HepG2 (cell line): ENCODE data around the gene BIRC5. TPM values are rescaled to one million over a fixed set of nuclear protein-coding genes. Genes with fewer than 3 reads are reported as not detected.

Experiments used
- ADNP ChIP-seq: sonication (generic); formaldehyde crosslinking; IDR thresholded peaks from 2 replicates; pipeline ENCODE4 v1.4.0; 2020; ENCODE audit warnings: missing genetic modification reagents
- GPN1 ChIP-seq: sonication (generic); formaldehyde crosslinking; IDR thresholded peaks from 2 replicates; pipeline ENCODE4 v1.5.1; 2020; ENCODE audit warnings: missing genetic modification reagents, borderline replicate concordance
- HOXD1 ChIP-seq: sonication (generic); formaldehyde crosslinking; IDR thresholded peaks from 2 replicates; pipeline ENCODE4 v1.5.0; 2020; ENCODE audit warnings: missing genetic modification reagents
- MTA1 ChIP-seq: sonication (generic); formaldehyde crosslinking; IDR thresholded peaks from 2 replicates; pipeline ENCODE4 v1.4.0; 2020; ENCODE audit warnings: missing genetic modification reagents, mild to moderate bottlenecking, borderline replicate concordance
- SMYD3 ChIP-seq: sonication (generic); formaldehyde crosslinking; IDR thresholded peaks from 2 replicates; pipeline ENCODE4 v1.8.1; 2023; ENCODE audit warnings: mild to moderate bottlenecking, missing genetic modification reagents
- SSRP1 ChIP-seq: IDR thresholded peaks from 2 replicates; pipeline ENCODE4 v1.6.1; 2016; ENCODE audit warnings: control low read depth
- TSC22D2 ChIP-seq: sonication (generic); formaldehyde crosslinking; IDR thresholded peaks from 2 replicates; pipeline ENCODE4 v1.5.1; 2020; ENCODE audit warnings: missing genetic modification reagents, mild to moderate bottlenecking, borderline replicate concordance
- ZNF10 ChIP-seq: sonication (generic); formaldehyde crosslinking; IDR thresholded peaks from 2 replicates; pipeline ENCODE4 v1.4.0; 2020; ENCODE audit warnings: mild to moderate bottlenecking, low read depth, missing genetic modification reagents, borderline replicate concordance
- ZNF143 ChIP-seq: sonication (generic); formaldehyde crosslinking; IDR thresholded peaks from 2 replicates; pipeline ENCODE4 v1.4.0; 2020; ENCODE audit warnings: missing genetic modification reagents
- ZNF160 ChIP-seq: sonication (generic); formaldehyde crosslinking; IDR thresholded peaks from 2 replicates; pipeline ENCODE4 v1.8.0; 2022; ENCODE audit warnings: mild to moderate bottlenecking, inconsistent platforms, missing genetic modification reagents
- ZNF331 ChIP-seq: sonication (generic); formaldehyde crosslinking; IDR thresholded peaks from 2 replicates; pipeline ENCODE4 v1.4.0; 2020; ENCODE audit warnings: missing genetic modification reagents
- polyA plus RNA-seq, 8 experiments: library from polyadenylated mRNA; depleted of rRNA in 3 of 8; stranded (reverse) in 7 of 8; unstranded in 1 of 8; fragments of >200 nt; fragmentation: Illumina TruSeq in 4 of 8; extraction: Trizol in 4 of 8; gene quantifications; 2 replicates each; pipeline versions ENCODE4 v1.2.1 to v1.2.3, GENCODE V29; 2011 to 2016; ENCODE audit warnings: low read depth in 4 of 8, missing spikeins in 1 of 8, mixed read lengths in 1 of 8; ENCODE audit not compliant: insufficient read depth in 1 of 8
- total RNA-seq, 5 experiments: library from RNA; depleted of rRNA; stranded (reverse); fragments of >200 nt; fragmentation: Illumina TruSeq; extraction: Trizol; gene quantifications; 2 replicates each; pipeline ENCODE4 v1.2.3, GENCODE V29; 2016; ENCODE audit warnings: low read depth in 1 of 5
- TF ChIP-seq, protein P1 (sequence below): sonication (generic); formaldehyde crosslinking; IDR thresholded peaks from 2 replicates; pipeline ENCODE4 v1.9.0; 2021; ENCODE audit warnings: mild to moderate bottlenecking, missing genetic modification reagents
- TF ChIP-seq, protein P2 (sequence below): sonication (generic); formaldehyde crosslinking; IDR thresholded peaks from 2 replicates; pipeline ENCODE4 v1.4.0; 2020; ENCODE audit warnings: mild to moderate bottlenecking, missing genetic modification reagents
- TF ChIP-seq, protein P3 (sequence below): IDR thresholded peaks from 2 replicates; pipeline ENCODE4 v1.6.1; 2016; ENCODE audit warnings: missing compliant biosample characterization, missing genetic modification reagents, borderline replicate concordance
- TF ChIP-seq, protein P4 (sequence below): sonication (generic); formaldehyde crosslinking; IDR thresholded peaks from 2 replicates; pipeline ENCODE4 v1.4.0; 2020; ENCODE audit warnings: missing genetic modification reagents
- TF ChIP-seq, protein P5 (sequence below): sonication (generic); formaldehyde crosslinking; conservative IDR thresholded peaks from 2 replicates; pipeline ENCODE4 v1.8.1; 2023; ENCODE audit warnings: missing genetic modification reagents

The BIRC5 gene
- total and polyA plus RNA-seq, 2 of the 13 experiments (the other 11 are each of a cell fraction or from before 2014, with no cell fraction given) = 30.3 to 135 TPM

DNA sequence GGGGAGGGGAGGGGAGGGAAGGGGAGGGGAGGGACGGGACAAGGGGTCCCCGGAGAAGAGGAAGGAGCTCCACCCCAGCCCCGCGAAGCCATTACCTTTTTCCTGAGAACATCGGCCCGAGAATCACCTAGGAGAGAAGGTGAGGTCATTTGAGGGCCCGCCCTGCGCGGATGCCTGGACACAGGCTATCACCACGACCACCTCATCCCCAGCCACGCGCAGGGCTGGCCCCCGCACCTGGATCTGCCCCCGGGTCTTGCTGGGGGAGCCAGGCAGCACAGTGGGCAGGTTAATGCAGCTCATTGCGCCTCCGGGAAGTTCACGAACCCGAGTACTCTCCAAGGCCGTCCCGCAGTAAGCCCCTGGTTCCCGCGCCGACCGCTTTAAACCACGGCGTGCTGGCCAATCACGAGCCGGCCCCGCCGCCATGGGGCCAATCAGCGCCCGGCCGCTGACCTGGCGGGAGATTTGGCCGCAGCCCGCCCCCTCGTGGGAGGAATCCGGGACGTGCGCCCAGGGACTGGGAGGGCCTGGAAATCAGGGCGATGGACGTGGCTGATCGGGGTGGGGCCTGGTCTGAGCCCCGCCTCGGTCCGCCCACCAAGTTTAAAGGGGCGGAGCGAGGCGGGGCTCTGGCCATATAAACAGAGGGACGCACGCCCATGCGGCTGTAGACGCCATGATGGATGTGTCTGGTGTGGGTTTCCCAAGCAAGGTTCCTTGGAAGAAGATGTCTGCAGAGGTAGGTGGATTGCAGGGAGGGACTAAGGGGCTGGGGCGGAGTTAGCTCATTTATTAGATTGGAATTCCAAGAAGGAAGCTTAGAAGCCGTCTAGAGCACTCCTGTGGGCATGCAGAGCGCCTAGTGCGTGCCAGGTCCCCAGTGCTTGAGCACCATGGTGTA lies 27.1 kb upstream of the BIRC5 start, which contains the start of the genes AFMID and TK1 (continued):
- TF ChIP-seq, protein P1, sequence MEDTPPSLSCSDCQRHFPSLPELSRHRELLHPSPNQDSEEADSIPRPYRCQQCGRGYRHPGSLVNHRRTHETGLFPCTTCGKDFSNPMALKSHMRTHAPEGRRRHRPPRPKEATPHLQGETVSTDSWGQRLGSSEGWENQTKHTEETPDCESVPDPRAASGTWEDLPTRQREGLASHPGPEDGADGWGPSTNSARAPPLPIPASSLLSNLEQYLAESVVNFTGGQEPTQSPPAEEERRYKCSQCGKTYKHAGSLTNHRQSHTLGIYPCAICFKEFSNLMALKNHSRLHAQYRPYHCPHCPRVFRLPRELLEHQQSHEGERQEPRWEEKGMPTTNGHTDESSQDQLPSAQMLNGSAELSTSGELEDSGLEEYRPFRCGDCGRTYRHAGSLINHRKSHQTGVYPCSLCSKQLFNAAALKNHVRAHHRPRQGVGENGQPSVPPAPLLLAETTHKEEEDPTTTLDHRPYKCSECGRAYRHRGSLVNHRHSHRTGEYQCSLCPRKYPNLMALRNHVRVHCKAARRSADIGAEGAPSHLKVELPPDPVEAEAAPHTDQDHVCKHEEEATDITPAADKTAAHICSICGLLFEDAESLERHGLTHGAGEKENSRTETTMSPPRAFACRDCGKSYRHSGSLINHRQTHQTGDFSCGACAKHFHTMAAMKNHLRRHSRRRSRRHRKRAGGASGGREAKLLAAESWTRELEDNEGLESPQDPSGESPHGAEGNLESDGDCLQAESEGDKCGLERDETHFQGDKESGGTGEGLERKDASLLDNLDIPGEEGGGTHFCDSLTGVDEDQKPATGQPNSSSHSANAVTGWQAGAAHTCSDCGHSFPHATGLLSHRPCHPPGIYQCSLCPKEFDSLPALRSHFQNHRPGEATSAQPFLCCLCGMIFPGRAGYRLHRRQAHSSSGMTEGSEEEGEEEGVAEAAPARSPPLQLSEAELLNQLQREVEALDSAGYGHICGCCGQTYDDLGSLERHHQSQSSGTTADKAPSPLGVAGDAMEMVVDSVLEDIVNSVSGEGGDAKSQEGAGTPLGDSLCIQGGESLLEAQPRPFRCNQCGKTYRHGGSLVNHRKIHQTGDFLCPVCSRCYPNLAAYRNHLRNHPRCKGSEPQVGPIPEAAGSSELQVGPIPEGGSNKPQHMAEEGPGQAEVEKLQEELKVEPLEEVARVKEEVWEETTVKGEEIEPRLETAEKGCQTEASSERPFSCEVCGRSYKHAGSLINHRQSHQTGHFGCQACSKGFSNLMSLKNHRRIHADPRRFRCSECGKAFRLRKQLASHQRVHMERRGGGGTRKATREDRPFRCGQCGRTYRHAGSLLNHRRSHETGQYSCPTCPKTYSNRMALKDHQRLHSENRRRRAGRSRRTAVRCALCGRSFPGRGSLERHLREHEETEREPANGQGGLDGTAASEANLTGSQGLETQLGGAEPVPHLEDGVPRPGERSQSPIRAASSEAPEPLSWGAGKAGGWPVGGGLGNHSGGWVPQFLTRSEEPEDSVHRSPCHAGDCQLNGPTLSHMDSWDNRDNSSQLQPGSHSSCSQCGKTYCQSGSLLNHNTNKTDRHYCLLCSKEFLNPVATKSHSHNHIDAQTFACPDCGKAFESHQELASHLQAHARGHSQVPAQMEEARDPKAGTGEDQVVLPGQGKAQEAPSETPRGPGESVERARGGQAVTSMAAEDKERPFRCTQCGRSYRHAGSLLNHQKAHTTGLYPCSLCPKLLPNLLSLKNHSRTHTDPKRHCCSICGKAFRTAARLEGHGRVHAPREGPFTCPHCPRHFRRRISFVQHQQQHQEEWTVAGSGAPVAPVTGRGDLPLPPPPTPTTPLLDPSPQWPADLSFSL = no peak
- TF ChIP-seq GPN1 (no peak; the same call in 1 of the 2 replicates), SMYD3 (CRISPR knock-in tag) (peak; percentile 100), MTA1 (CRISPR knock-in tag) (peak; percentile 55; the same call in 1 of the 2 replicates), HOXD1 (peak; percentile 85), ZNF331 (CRISPR knock-in tag) (peak; percentile 90), ZNF160 (CRISPR knock-in tag) (peak; percentile 98), ZNF10 (CRISPR knock-in tag) (no peak), ADNP (CRISPR knock-in tag) (no peak), ZNF143 (CRISPR knock-in tag) (peak; percentile 15; the same call in 1 of the 2 replicates), TSC22D2 (CRISPR knock-in tag) (peak; percentile 93; the same call in 1 of the 2 replicates), SSRP1 (CRISPR knock-in tag) (peak; percentile 76; the same call in 1 of the 2 replicates)
- TF ChIP-seq, protein P2, sequence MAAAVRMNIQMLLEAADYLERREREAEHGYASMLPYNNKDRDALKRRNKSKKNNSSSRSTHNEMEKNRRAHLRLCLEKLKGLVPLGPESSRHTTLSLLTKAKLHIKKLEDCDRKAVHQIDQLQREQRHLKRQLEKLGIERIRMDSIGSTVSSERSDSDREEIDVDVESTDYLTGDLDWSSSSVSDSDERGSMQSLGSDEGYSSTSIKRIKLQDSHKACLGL (CRISPR knock-in tag) = peak; percentile 97
- TF ChIP-seq, protein P3, sequence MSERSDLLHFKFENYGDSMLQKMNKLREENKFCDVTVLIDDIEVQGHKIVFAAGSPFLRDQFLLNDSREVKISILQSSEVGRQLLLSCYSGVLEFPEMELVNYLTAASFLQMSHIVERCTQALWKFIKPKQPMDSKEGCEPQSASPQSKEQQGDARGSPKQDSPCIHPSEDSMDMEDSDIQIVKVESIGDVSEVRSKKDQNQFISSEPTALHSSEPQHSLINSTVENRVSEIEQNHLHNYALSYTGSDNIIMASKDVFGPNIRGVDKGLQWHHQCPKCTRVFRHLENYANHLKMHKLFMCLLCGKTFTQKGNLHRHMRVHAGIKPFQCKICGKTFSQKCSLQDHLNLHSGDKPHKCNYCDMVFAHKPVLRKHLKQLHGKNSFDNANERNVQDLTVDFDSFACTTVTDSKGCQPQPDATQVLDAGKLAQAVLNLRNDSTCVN (CRISPR knock-in tag) = peak; percentile 15; the same call in 1 of the 2 replicates
- TF ChIP-seq, protein P4, sequence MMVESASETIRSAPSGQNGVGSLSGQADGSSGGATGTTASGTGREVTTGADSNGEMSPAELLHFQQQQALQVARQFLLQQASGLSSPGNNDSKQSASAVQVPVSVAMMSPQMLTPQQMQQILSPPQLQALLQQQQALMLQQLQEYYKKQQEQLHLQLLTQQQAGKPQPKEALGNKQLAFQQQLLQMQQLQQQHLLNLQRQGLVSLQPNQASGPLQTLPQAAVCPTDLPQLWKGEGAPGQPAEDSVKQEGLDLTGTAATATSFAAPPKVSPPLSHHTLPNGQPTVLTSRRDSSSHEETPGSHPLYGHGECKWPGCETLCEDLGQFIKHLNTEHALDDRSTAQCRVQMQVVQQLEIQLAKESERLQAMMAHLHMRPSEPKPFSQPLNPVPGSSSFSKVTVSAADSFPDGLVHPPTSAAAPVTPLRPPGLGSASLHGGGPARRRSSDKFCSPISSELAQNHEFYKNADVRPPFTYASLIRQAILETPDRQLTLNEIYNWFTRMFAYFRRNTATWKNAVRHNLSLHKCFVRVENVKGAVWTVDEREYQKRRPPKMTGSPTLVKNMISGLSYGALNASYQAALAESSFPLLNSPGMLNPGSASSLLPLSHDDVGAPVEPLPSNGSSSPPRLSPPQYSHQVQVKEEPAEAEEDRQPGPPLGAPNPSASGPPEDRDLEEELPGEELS = peak; percentile 61; the same call in 1 of the 2 replicates
- TF ChIP-seq, protein P5, sequence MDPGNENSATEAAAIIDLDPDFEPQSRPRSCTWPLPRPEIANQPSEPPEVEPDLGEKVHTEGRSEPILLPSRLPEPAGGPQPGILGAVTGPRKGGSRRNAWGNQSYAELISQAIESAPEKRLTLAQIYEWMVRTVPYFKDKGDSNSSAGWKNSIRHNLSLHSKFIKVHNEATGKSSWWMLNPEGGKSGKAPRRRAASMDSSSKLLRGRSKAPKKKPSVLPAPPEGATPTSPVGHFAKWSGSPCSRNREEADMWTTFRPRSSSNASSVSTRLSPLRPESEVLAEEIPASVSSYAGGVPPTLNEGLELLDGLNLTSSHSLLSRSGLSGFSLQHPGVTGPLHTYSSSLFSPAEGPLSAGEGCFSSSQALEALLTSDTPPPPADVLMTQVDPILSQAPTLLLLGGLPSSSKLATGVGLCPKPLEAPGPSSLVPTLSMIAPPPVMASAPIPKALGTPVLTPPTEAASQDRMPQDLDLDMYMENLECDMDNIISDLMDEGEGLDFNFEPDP (CRISPR knock-in tag) = no peak
